Stimulated activated CD4-positive, alpha-beta T cell treated with anti-CD3 and anti-CD28 coated beads, Interleukin-15, amount 100 ng/mL, for 1 hour (primary cell): Measurements from ENCODE around the gene DDX54.

Source experiments
- DNase-seq, 2 donors: peaks; one replicate each; pipeline ENCODE4 v3.0.0-alpha.2; 2020; ENCODE audit warnings: low read depth in 1 of 2, low spot score in 1 of 2

The DDX54 gene

DNA sequence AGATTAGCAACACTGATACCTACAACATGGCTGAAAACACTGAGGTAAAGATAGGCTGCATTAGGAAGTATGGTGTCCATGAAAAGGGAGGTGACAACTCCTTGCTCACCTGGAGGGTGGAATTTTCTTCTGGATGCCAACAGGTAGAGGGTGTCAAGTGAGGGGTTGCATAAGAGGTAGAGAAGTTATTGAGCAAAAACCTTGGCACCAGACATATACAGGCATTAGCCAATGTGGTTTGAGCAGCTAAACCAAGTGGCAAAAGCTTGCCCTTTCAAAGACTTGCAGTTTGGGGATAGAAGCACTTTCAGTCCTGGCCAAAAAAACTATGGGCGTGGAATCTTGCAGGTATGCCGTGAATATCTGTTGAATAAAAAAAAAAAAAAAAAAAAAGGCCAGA is 4.1 kb upstream of the DDX54 start:
- DNase-seq: no peak

DNA sequence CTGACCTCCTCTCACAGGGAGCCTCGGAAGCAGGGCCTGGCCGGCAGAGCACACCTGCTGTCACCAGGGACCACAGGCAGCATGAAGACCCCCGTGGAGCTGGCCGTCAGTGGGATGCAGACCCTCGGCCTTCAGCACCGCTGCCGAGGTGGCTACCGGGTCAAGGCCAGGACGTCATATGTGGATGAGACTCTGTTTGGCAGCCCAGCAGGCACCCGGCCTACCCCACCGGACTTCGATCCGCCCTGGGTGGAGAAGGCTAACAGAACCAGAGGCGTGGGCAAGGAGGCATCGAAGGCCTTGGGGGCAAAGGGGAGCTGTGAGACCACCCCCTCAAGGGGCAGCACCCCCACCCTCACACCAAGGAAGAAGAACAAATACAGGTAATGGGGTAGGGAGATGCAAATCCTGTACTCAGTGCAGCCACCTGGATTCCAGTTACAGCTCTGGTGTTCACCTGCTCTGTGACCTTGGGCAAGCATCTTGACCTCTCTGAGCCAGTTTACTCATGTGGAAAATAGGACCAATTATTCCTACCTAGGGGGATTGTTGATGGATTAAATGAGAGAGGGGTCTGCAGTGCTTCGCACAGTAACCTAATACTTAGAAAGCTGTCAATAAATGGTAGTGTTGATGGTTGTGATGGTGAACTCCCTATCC is 1.5 kb upstream of the DDX54 start:
- DNase-seq: no peak

- no peak for DNase-seq
Measured at GRCh38 chr12:113186033-113186365, 721 bp upstream of the DDX54 start.

DNA sequence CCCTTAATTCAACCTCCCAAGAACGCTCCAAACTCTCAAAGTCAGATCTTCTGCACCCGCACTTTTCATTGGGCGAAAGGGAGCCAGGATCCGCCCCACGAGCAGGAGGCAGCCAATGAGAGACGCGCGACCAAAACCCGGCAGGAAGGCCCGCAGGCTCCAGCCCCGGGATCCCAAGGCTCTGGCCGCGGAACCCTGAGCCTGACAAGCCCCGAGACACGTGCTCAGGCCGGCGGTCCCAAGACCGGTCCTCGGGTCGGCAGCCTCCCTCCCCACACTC is 438 bp downstream of the DDX54 start:
- peak; percentile 73 to 74 for DNase-seq

GRCh38 chr12:113184098-113184899 is 979 bp downstream of the DDX54 start:
- DNase-seq: no peak

- no peak for DNase-seq
Measured at GRCh38 chr12:113183030-113183589, 2.2 kb downstream of the DDX54 start.

GRCh38 chr12:113181975-113182374 is 3.3 kb downstream of the DDX54 start:
- no peak for DNase-seq

DNA sequence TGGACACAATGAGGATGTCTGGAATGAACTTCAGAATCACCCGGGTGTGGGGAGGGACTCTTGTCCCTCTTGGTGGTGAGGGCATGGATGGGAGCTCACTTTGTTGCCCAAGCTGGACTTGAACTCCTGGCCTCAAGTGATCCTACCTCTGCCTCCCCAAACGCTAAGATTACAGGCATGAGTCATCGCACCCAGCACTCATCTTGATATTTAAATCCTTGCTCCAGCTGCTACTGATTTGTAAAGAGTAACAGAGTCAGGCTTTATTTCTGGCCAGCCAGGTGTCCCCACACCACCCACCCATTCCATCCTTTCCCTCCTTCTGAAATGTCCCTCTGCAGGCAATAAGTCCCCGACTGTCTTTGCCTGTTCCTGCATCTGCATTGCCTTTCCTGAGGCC is 4.9 kb downstream of the DDX54 start:
- no peak for DNase-seq

GRCh38 chr12:113179023-113179422 is 6.3 kb downstream of the DDX54 start:
- no peak for DNase-seq

- peak; percentile 45 to 69 for DNase-seq
Measured at GRCh38 chr12:113174461-113175384, 10.6 kb downstream of the DDX54 start.

GRCh38 chr12:113173081-113173698 is 12.1 kb downstream of the DDX54 start:
- DNase-seq: no peak

DNA sequence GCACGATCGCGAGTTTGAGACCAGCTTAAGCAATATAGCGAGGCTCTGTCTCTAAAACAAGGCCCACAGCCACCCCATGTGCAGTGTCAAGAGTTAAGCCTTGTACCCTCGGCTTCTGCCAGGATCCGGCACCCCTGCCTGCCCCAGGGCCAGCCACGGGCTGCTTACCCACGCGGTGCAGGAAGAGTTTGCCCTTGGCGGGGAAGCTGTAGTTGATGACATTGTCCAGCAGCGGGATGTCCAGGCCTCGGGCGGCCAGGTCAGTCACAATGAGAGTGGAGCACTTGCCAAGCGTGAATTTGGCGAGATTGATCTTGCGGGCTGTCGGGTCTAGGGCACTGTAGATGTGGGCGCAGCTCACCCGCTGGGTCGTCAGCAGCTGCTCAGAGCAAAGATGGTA is 13.1 kb downstream of the DDX54 start:
- DNase-seq: no peak

DNA sequence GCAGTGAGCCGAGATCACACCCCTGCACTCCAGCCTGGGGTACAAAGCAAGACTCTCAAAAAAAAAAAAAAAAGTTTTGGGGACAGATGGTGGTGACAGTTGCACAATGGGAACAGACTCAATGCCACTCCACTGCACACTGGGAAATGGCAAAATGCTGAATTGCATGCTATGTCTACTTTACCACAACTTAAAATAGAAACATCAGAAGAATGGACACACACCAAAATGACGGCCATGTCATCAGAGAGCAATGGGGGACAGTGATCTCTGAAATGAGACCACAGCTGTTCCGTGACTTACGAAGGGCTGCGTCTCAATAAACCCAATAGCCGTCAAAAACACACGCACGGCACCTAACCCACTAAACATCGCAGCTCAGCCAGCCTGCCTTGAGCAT is 13.7 kb downstream of the DDX54 start:
- no peak for DNase-seq

DNA sequence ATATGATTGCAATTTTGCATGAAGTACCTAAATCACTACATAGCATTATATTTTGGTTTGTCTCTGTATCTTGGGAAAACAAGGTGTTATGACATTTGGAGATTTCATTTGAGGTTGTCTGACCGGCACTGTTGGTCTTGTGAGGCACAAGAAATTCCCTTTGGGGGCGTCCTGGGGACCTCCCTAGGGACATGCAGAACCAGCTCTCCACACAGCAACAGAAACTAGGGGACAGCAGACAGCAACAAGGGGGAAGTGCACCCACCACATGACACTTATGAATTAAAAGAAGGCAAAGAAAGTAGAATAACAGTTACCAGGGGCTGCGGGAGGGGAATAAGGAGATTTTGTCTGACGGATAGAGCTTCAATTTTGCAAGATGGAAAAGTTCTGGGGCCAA is 14.4 kb downstream of the DDX54 start:
- DNase-seq: no peak

DNA sequence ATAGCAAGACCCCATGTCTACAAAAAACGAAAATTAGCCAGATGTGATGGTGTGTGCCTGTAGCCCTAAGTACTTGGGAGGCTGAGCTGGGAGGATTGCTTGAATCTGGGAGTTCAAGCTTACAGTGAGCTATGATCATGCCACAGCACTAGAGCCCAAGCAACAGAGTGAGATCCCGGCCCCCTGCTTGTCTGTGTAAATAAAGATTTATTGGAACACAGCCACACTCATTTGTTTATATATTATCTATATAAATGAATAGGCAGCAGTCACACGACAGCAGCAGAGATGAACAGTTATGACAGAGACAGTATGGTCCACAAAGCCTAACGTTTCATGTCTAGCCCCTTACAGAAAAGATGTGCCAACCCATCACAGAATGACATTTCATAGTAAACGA is 14.8 kb downstream of the DDX54 start:
- no peak for DNase-seq

DNA sequence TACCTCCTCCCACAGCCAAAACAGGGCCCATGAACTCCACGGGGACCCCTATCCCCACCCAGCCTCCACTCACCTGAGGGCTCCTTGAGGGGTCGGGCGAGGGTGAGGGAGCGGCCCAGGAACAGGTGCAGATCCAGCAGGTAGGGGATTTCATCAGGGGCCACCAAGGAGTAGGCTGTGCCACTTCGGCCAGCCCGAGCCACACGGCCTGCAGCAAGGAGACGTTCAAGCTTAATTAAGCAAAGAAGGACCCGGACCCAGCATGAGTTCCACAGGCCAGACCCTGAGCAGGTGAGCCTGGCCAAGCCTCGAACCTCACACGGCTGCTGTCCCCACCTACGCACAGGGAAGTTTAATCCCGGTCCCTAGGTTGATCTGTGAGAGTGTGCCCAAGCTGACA is 15.6 kb downstream of the DDX54 start:
- no peak for DNase-seq

DNA sequence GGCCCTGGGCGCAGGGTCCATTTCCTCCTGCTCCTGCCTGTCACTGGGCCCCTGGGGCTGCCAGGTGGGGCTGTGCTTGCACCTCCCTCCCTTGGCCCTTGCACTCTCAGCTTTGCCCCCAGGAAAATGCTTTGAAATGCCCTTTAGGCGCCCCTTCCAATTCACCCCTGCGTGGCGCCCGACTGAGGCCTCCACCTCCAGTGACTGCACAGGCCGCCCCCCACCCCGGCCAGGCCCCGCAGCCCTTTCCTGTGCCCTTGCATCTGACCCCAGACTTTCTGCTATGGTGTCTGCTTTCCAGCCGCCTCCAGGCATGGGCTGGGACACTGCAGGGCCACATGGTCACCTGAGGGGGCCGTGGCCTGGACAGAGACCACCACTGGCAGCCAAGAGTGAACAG is 17.4 kb downstream of the DDX54 start:
- no peak for DNase-seq

DNA sequence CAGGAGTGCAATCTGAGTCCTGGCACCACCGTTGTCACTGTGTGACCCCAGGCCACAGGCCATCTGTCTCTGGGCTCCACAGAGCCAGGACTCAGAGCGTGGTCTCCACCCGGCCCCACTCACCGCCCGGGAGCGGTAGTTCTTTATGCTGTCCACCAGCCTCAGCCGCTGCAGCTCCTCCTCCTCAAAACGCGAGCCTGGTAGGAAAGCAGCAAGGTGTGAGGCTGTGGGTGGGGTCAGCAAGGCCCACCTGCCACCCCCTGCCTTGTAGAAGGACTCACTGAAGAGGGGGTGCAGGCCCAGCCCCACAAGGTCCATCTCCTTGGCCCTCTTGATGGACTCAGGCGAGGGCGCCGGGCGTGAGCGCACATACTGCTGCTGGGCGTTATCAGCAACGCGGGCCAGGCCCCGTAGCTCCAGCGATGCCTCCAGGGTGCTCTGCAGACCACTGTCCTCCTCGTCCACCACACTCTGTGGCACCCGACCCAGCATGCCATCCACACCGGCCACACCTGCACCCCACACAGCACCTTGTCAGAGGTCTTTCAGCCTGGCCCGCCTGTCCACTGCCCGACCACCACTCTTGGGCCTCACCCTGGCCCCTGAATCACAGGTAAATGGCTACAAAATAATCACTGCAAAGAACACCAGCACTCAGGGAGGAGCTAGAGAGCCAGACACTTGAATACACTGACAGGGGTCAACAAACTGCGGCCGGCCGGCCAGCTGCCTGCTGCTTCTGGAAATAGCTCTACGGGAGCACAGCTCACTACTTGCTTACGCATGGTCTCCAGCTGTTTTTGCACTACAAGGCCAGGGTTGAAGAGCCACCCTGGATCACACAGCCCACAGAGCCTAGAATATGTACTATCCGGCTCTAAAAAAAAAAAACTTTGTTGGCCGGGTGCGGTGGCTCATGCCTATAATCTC is 19.5 kb downstream of the DDX54 start:
- no peak for DNase-seq

DNA sequence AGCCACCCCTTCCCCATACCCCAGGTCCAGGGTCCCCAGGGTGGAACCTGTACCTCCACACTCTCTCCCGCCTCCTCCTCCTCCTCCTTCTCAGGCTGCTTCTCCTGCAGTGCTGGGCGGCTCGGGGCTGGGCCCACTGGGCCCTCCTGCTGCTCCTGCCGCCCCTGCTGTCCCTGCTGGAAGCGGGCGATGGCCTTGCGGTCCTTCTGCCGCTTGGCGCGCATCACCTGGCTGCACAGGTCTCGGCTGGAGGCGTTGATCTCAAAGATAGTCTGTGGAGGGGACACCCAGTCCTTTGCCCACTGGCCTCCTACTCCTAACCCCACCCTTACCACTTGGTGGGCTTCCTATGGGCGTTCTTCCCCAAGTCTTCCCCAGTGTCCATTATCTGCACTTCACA is 21.3 kb downstream of the DDX54 start:
- DNase-seq: no peak

DNA sequence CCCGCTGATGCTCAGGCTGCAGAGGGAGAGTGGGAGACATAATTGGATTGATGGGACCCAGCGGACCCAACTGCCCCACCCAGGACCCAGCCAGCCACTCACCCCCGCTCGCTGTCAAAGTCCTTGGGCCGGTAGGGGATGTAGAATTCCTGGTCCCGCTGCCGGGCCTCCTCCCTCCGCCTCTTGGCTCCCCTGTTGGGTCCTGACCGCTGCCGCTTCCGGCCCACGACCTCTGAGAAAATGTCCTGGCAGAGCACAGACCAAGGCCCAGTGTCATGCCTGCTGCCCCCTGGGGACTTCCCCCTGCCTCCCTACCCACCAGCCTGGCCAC is 22.3 kb downstream of the DDX54 start:
- DNase-seq: no peak
